ELR (cell line): ENCODE results near the gene PRDM16.

Experiments
- DNase-seq: peaks from one replicate; pipeline ENCODE4 v3.0.0-alpha.2; 2015; ENCODE audit warnings: low read depth

The PRDM16 gene

GRCh38 chr1:3396411-3396810 lies 327.4 kb downstream of the PRDM16 start:
- DNase-seq, result no peak

GRCh38 chr1:3397311-3397710 lies 328.3 kb downstream of the PRDM16 start:
- DNase-seq, result no peak

- no peak for DNase-seq
Measured at GRCh38 chr1:3398396-3399140, 329.6 kb downstream of the PRDM16 start.

- no peak for DNase-seq
Measured at GRCh38 chr1:3399732-3400131, 330.7 kb downstream of the PRDM16 start.

GRCh38 chr1:3401585-3402257 lies 332.7 kb downstream of the PRDM16 start:
- no peak for DNase-seq

- DNase-seq, result no peak
Measured at GRCh38 chr1:3402258-3403010, 333.4 kb downstream of the PRDM16 start.

GRCh38 chr1:3403011-3403345 lies 334.0 kb downstream of the PRDM16 start:
- no peak for DNase-seq

- DNase-seq, result no peak
Measured at GRCh38 chr1:3403388-3404231, 334.6 kb downstream of the PRDM16 start.

- no peak for DNase-seq
Measured at GRCh38 chr1:3404301-3404700, 335.3 kb downstream of the PRDM16 start.

- DNase-seq, result no peak
Measured at GRCh38 chr1:3404801-3405200, 335.8 kb downstream of the PRDM16 start.

- DNase-seq, result no peak
Measured at GRCh38 chr1:3405491-3405890, 336.5 kb downstream of the PRDM16 start.

GRCh38 chr1:3405974-3406867 lies 337.2 kb downstream of the PRDM16 start:
- DNase-seq, result no peak

- DNase-seq, result no peak
Measured at GRCh38 chr1:3407021-3407420, 338.0 kb downstream of the PRDM16 start.

- no peak for DNase-seq
Measured at GRCh38 chr1:3408751-3409266, 339.8 kb downstream of the PRDM16 start.

- DNase-seq, result no peak
Measured at GRCh38 chr1:3409366-3410141, 340.6 kb downstream of the PRDM16 start.

GRCh38 chr1:3410142-3410925 lies 341.3 kb downstream of the PRDM16 start:
- peak; percentile 27 for DNase-seq

GRCh38 chr1:3411806-3412205 lies 342.8 kb downstream of the PRDM16 start:
- no peak for DNase-seq

- DNase-seq, result no peak
Measured at GRCh38 chr1:3412376-3412775, 343.4 kb downstream of the PRDM16 start.

GRCh38 chr1:3413975-3414710 lies 345.1 kb downstream of the PRDM16 start:
- DNase-seq, result no peak
